ENCODE data around the gene CFAP100.

The CFAP100 gene

DNA sequence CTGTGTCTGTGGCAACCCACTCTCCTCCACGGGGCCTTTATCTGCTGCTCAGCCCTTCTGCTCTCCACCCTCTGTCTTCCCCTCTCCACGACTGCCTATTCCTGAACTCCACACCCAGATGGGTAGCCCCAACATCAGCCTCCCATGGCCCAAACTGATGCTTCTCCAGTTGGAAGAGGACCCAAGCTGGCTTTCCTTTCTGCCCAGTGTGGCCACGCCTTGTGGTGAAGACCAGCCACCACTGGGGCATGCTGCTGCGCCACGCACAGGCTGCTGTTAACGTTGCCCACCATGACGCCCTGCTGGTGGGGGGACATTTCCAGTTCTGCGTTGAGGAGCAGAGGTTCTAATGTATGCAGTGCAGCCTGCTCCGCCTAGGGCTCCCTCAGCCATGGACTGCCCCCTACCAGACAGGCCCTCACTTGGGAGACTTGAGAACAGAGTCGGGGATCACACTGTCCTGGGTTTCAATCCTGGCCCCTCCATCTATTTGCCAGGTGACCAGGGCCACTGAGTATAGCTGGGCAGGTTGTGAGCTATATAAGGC, 26.9 kb downstream of the CFAP100 start:
- DNase-seq (ENCODE audit: low read depth, low spot score) = no peak

DNA sequence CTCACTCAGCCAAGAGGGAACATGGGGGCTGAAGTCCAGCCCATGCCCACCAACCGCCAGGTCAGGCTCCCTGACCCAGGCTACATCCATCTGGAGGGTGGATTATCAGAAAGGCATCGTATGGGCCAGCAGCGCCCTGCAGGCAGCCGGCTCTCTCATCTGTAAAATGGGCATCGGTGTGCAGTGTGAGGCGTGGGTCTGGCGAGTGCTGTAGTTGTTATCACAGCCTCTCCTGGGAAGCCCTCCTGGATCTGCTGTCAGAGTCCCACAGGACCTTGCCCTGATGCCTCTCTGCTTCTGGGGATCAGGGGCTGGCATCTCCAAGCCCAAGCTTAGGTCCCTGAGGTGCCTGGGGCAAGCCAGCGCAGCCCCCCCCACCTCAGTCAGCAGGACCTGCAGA, 27.4 kb downstream of the CFAP100 start:
- DNase-seq (ENCODE audit: low read depth, low spot score) = no peak

DNA sequence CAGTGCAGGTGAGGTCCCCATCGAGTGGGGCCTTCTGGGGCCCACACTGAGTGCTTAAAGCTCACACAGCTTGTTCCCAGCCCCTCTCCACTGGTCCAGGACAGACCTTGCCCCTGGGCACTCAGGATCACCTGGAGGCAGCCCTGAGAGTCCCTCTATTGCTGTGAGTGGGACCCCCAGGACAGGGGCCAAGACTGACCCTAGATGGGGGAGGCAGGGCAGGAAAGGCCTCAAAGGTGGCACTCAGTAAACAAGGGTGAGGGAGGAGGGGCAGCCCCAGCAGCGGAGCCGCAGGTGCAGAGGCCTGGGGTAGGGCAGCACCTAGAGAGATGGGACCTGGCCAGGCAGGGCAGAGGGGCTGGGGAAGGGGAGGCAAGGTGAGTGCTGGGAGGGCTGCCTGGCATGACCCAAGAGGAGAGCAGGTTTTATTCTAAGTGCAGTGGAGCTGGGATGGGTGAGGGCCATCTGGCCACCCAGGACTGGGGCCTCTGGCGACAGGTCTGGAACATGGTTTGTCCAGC, 27.9 kb downstream of the CFAP100 start:
- no peak for DNase-seq (ENCODE audit: low read depth, low spot score)

DNA sequence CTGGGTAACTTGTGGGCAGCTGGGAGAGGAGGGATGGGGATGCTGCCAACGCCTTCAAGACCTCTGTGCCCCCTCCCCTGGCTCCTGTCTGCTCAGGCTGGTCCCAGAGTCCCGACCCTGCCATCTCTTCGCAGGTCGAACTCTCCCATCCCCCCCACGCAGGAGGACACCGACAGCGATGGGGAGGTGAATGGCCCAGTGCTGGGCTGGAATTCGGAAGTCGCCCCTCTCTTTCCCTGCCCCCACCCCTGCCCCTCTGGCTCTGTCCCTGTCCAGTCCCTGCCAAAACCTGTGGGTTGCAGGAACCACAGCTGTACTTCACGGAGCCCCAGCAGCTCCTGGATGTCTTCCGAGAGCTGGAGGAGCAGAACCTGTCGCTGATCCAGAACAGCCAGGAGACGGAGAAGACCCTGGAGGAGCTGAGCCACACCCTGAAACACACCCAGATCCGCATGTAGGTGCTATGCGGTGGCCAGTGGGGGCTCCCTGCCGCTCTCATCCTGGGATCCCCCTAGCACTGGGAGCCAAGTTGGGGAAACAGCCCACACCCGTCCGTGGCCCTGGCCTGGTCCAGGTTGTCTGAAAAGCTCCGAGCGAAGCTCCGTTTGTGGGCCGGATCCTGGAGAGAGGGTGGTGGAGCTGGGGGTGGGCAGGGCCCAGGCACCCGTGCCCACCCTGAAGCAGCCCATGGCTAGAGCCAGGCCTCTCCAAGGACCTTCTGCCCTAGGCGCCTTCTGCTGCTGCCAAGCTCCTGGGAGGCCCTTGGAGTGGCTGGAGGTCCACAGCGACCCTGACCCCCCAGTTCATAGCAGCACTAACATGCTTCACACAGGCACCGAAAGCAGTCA, 28.7 kb downstream of the CFAP100 start:
- no peak for DNase-seq (ENCODE audit: low read depth, low spot score)

DNA sequence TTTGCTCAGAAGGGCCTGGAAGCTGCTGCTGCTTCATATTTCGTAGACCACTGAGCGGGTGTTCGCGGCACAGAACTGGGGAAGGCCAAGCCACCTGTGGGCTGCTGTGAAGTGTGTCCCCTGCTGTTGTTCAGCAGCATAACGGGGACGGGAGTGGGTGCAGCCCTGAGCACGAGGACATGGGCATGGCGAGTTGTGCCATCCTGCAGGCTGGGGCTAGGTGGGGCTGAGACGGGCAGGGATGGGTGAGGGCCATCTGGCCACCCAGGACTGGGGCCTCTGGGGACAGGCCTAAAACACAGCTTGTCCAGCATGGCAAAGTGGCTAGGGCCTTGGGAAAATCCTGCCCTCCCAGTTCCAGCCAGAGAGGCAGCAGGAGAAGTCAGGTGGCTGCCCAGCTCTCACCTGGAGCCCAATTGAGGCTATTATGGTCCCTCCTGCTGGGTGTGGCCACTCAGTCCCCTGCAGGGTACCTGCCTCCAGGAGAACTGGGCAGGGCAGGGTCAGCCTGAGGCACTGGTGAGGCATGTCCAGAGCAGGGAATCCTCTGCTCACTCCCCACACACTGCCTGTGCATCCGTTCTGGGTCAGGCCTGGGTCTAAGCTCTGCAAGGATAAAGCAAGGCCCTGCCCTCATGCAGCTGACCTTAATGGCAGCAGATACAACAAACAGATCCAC, 29.5 kb downstream of the CFAP100 start:
- no peak for DNase-seq (ENCODE audit: low read depth, low spot score)

DNA sequence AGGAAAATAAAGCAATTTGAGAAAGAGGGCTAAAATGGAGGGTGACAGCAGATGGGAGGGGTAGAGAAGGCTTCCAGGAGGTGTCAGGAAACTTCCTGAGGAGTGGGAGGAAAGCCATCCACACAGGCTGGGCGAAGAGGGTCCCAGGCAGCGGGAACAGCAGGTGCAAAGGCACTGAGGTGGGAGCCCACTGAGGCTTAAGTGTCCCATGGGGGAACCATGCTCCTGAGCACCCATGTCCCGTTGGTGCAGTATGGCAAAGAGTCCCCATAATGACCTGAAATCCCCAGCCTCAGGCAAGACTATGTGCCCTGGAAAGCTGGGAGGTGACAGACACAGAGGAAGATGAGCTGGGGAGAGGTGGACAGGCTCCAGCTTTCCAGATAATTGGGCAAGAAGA, 30.0 kb downstream of the CFAP100 start:
- DNase-seq (ENCODE audit: low read depth, low spot score) = no peak

DNA sequence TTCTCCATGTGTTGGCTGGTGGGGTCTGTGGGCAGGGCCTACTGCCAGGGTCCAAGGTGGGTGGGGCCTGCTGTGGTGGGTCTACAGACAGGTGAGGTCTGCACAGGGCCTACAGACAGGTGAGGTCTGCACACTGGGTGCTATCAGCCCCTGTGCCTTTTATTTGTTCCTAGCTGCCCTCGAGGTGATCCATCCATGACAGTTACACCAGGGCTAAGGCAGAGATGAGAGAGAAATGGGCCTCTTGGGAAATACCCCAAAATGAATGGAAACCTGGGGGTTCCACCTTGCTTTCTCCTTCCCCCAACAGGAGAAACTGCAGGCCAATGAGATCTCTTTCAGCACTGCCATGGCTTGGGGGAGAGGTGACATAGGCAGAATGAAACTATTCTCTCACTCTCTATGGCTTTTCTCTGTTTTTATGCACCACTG, 36.4 kb downstream of the CFAP100 start:
- DNase-seq (ENCODE audit: low read depth, low spot score) = no peak

DNA sequence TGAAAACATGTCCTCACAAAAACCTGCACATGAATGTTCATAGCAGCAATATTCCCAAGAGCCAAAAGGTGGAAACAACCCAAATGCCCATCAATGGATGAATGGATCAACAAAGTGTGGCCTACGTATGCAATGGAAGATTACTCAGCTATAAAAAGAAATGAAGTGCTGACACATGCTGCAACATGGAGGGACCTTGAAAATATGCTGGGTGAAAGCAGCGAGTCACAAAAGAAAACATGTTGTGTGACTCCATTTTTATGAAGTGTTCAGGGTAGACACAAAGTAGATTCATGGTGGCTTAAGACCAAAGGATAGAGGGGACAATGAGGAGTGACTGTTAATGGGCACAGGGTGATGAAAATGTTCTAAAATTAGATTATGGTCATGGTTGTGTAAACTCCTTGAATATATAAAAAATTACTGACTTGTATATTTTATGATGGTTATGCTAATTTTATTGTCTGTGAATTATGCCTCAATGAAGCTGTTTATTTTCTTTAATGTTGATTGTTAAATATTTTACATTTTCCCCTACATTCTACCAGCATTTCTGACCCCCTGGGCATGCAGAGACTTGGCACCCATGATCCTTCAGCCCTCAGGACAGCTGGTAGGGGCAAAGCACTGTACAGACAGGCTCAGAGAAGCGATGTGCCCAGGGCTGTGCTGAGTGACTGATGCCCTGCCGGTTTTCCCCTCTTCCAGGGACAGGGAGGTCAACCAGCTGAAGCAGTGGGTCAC, 37.8 kb downstream of the CFAP100 start:
- DNase-seq (ENCODE audit: low read depth, low spot score) = no peak

DNA sequence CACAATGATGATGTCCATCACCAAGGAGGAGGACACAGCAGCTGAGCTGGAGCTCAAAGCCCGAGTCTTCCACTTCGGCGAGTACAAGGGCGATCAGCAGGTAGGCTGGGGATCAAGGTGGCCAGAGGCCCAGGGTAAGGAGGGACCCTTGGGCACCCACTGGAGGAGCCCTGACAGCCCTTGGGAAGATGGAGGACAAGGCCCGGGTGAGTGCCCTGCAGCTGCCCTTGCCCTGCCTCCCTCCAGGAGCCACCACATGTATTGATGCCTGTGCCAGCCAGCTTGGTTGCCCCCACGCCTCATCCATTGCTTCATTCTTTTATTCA, 38.4 kb downstream of the CFAP100 start:
- no peak for DNase-seq (ENCODE audit: low read depth, low spot score)

DNA sequence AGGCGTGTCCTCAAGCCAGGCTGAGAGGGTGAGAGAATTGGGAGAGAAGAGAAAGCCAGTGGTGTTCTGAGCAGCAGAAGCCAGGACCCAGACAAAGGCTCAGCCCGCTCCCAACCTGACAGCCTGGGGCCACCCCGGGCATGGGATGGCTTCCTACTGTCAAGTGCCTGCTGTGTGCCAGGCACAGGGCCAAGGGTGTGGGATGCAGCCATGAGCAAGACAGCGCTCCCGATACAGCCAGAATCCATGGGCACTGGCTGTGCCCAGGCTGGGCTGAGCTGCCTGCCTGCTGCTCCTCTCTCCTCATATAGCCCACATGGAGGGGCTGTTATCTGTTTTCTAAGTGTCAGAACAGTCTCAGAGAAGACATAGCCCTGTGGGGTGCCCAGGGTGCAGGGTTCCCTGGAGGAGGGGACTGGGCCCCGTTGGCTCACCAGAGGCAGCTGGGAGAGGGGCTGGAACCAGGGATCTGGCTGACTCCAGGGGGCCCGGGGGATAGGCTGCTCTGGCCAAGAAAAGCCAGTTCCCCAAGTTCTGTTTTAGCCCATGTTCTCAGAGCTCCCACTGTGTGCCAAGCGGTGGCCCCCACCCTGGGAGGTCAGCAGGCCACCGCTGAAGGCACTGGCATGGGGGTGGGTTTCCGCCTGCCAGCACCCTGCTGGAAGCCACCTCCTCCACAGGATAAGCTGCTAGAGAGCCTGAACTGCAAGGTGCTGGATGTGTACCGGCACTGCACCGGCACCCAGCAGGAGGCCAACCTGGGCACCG, 39.0 kb downstream of the CFAP100 start:
- DNase-seq (ENCODE audit: low read depth, low spot score) = no peak

DNA sequence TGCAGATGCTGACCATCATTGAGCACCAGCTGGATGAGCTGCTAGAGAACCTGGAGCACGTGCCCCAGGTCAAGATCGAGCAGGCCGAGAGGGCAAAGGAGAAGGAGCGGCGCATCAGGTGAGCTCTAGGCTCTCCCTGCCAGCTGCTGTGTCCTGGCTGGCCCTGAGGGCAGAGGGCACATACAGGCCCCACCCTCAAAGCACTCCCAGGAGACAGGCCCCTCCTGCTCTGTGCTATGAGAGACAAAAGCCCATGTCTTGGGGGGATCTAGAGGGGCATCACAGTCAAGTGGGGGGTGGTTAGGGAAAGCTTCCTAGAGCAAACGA, 39.5 kb downstream of the CFAP100 start:
- no peak for DNase-seq (ENCODE audit: low read depth, low spot score)

DNA sequence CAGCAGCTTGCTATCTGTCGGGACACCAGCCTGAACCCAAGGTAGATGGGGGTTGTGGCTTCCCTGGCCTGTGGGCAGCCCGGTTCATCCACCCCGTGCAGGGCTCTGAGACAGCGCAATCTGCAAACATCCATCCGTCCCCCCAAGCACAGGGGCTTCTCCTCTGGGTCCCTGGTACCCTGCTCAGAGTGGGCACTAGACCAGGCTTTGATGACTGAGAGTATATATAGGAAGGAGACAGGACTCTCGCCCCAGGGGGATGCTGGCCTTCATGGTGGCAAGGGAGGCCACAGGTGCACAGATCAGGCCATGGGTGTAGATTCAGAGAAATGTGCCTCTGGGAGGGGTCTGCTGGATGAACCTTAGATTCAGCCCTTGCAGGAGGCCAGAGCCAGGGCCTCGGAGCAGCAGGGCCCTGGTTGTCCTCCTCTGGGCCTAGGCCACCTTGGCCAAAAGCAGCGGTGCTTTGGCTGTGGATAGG, 40.3 kb downstream of the CFAP100 start:
- no peak for DNase-seq (ENCODE audit: low read depth, low spot score)

DNA sequence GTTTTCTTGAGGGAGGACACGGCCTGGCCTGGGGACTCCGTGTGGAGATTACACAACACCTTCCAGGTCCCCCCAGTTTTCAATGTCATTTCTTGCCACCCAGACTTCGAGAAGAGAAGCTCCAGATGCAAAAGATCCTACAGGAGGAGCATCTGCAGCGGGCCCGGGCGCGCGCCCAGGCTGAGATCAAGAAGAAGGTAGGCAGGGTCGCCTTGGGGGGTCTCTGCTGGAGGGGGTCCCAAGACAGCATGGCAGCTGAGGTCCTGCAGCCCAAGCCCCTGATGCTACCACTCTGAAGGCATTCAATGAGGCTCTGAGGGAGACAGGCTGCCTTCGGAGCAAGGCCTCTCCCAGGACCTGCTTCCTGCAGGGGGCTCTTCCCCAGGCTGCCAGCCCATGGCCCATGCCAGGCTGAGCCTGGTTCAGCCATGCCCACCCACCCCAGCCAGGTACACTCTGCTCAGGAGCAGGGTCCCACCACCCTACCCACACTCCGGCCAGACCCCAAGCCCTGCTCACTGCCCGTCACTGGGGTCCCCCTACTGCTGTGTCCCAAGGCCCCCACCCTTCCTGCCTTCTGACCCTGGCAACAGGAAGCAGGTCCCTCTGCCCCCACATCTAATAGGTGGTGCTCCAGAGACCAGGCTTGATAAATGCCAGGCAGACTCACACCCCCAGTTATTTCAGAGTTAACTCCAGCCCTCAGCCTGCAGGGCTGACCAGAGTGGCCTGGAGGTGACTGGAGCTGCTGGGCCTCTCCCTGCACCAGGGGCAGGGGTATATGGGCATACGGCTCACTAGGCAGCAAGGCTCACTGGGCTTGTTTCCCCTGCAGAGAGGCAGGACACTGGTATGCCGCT, 41.0 kb downstream of the CFAP100 start:
- no peak for DNase-seq (ENCODE audit: low read depth, low spot score)

DNA sequence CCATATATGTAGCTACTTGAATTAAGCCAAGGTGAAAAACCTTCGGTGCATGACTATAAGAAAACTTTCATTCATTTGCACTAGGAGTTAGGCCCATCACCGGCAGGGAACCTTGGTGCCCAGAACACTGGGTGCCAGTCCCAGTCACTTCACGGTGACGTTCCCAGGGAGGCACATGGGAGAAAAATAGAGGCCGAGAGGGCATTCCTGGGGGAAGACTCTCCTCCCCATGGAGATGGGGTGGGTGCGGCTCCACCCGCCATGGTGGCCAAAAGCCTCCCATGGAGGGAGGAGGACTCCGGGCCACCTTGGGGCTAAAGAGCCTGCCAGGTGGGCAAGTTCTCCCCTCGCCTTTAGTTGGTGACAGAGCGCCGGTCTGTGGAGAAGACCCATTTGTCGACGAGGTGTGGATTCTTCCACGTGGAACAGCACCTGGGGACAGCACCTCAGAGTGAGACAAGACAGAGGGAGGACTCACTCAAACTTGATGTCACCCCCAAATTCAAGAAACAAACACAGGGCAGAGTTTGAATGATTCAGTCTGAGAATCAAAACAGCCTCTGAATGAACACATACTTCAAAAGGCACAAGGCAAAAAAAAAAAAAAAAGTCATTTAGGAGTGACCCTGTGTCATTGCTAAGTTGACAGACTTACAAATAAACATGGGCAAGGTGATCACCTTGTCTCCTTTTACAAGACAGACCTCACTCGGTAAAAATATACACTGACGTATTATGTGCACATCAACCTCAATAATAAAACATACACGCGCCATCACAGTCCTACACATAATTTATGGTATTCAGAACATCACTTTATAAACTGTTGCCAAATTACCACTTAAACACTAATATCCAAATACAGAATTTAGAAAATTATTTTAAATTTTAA, 42.4 kb downstream of the CFAP100 start:
- no peak for DNase-seq (ENCODE audit: low read depth, low spot score)

DNA sequence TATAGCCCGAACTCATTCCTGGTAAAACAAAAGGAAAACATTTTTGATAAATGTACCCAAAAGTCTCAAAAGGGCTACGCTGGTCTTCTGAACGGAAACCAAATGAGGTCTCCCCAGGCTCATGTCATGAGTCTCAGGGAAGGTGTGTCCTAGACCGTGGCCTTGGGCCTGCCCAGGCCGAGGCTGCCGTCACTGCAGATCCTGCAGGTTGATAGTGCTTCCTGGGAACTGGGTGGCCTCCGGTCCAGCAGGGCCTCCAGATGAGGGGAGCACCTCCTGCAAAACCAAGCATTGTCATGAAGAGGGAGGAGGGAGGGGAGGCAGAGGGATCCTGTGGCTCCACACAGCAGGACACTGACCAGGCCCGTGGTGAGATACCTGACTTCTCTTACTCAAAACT, 43.5 kb downstream of the CFAP100 start:
- no peak for DNase-seq (ENCODE audit: low read depth, low spot score)

DNA sequence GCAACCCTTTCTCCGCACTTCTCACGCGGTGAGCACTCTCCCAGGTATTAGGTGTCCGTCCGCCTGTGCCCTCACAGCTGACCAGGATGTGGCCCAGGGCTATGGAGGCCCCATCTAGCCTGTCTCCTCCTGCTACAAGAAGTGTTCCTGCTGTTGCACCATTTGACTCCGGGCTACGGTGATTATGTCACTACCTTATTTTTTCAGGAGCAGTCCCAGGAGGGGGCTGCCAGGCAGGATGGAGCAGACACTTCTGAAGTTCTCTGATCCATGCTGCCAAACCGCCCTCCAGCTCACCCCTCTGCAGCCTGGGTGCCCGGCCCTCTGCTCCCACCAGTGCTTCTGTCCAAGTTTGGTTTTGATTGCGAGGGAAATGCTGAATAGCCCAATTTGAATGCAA, 44.0 kb downstream of the CFAP100 start:
- DNase-seq (ENCODE audit: low read depth, low spot score) = no peak

DNA sequence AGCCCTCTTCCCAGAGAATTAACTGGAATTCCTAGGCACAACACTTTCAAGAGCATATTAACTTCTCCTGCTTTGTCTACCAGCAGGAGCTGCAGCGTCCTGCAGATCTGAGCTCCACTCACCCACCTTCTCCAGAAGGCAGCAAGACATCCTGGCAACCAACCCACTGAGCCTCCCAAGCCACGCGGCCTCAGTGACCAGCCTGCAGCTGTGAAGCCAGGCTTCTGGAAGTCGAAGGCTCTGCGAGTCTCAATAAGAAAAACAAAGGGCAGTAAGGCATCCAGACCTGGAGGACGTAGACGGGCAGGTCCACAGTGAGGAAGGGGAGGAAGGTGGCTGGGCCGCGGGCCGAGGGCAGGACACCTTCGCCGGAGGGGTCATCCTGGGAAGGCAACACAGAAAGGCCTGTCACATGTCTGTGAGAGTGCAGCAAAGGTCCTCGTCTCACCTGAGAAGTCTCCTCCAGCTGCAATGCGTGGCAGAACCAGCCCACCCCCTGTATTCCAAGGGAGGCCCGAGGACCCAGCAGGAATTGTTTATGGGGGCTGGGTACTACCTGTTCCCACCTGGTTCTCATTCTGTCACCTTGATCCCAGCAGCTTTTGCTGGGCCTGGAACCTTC, 44.7 kb downstream of the CFAP100 start:
- DNase-seq (ENCODE audit: low read depth, low spot score) = no peak

DNA sequence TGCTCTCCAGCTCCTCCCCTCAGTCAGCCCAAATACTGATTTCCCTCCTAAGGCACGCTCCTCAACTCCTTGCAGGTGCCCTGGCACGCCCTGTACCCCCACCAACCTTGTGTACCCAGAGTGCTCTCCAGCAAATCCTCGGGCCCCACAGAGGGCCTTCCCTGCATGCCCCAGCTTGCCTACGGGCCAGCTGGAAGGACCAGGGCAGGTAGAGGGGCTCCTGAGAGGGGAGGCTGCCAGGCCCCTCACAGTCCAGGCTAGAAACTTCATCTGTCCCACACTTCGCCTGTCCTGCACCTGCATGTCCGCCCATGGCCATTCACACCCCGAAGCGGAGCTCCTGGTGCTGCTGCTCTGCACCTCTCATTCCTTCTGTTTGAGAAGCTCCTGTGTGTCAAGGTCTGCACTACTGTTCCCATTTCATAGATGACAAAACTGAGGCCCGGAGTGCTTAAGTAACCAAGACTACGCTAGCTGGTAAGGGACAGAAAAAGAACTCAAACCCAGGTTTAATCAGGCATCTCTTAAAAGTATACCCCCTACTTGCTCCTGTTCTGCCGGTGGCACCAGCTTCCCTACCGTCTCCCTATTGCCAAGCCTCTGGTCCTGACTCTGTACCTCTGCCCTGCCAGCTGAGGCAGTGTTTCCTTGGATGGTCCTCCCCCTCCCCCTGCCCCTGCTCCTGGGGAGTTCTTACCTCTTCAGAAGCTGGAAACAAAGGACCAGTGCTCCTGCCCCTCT, 45.4 kb downstream of the CFAP100 start:
- no peak for DNase-seq (ENCODE audit: low read depth, low spot score)
